Measurements from ENCODE around the gene MCUR1.

DNA sequence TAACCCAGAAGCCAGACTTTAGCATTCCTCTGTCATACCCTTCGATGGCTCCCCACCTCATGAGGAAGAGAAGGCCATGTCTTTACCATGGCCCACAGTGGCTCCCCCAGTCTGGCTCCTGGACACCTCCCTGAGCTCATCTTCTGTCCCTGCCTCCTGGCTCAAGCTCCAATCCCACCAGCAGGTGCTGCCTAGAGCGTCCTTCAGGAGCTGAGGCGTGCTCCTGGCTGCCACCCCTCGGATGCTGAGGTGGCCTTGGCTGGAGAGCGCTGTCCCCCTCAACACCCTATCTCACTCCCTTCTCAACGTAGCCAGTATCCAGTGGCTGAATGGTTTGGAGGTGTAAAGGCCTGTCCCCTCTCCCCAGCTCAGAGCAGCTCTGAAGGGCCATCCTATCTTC lies 55.3 kb downstream of the MCUR1 start:
- TF ChIP-seq CTCF (conservative IDR thresholded peaks at IDR 0.05 in 1 of 2, IDR thresholded peaks at IDR 0.05 in 1 of 2; ENCODE audit: extremely low read depth in 1 of 2, insufficient read depth in 1 of 2, low read depth in 1 of 2, low read length in 2 of 2), result no peak
- TF ChIP-seq EZH2 (IDR thresholded peaks at IDR 0.05; ENCODE audit: borderline replicate concordance, low read length), result no peak
